Endothelial cell of umbilical vein (primary cell): ENCODE data around the gene TBC1D5. TPM values are rescaled to one million over a fixed set of nuclear protein-coding genes. Genes with fewer than 3 reads are reported as not detected.

ENCODE experiments used
- BruUV-seq: library from RNA; stranded (reverse); fragments of 400-500 nt; replicated peaks from 2 replicates; lab custom pipeline; 2021; lab: Mats Ljungman, UMichigan
- CTCF ChIA-PET: fragments of 300-600, 350-600 bp; sonication (Branson Sonifier 250); formaldehyde crosslinking; loops from one replicate; lab custom pipeline; 2021; ENCODE audit warnings: antibody characterized with exemption, inconsistent platforms; lab: Charles Lee
- POLR2A ChIA-PET: fragments of 300-600, 350-600 bp; sonication (Branson Sonifier 250); formaldehyde crosslinking; loops from one replicate; lab custom pipeline; 2021; ENCODE audit warnings: antibody characterized with exemption, inconsistent platforms; lab: Charles Lee
- DNase-seq: peaks from one replicate; pipeline ENCODE4 v3.0.0-alpha.2; 2011; ENCODE audit warnings: low read depth, low spot score
- FAIRE-seq: peaks from 2 replicates; lab custom pipeline; 2011; peaks lifted over from hg19 to GRCh38; lab: Jason Lieb, UNC
- H2AFZ ChIP-seq: 2 replicates; pipeline ENCODE4 v1.6.0; 2012; ENCODE audit warnings: low read depth, low read length, control low read depth, inconsistent platforms
- H3K27ac ChIP-seq: 2 replicates; pipeline ENCODE4 v1.5.1; 2011; ENCODE audit warnings: low read depth, mild to moderate bottlenecking, control low read depth, low read length, moderate library complexity; ENCODE audit not compliant: insufficient read depth
- H3K27me3 ChIP-seq, 2 experiments: 2 replicates each; pipeline versions ENCODE4 v1.6.0 to v1.6.1; 2011; ENCODE audit warnings: low read length in 2 of 2, mixed read lengths in 1 of 2; ENCODE audit not compliant: control insufficient read depth in 2 of 2, insufficient read depth in 2 of 2
- H3K36me3 ChIP-seq, 2 experiments: 2 replicates in 1 of 2; 3 replicates in 1 of 2; pipeline ENCODE4 v1.5.1; 2011; ENCODE audit warnings: low read length in 2 of 2, mild to moderate bottlenecking in 1 of 2, moderate library complexity in 1 of 2; ENCODE audit not compliant: control insufficient read depth in 2 of 2, insufficient read depth in 2 of 2; ENCODE audit errors: extremely low read depth in 1 of 2
- H3K4me1 ChIP-seq: 3 replicates; pipeline ENCODE4 v1.5.1; 2011; ENCODE audit warnings: mild to moderate bottlenecking, low read length; ENCODE audit not compliant: control insufficient read depth, insufficient read depth; ENCODE audit errors: extremely low read depth
- H3K4me2 ChIP-seq: 2 replicates; pipeline ENCODE4 v1.6.1; 2011; ENCODE audit warnings: low read length, control low read depth, mixed read lengths; ENCODE audit not compliant: insufficient read depth
- H3K4me3 ChIP-seq, 3 experiments: fragments of 200-600 bp in 1 of 3; sonication (generic), shearing (Covaris generic) in 1 of 3; replicated peaks in 1 of 3; 2 replicates each; pipeline ENCODE4 v1.5.1; 2011 to 2016; ENCODE audit warnings: control low read depth in 3 of 3, low read length in 3 of 3, mild to moderate bottlenecking in 2 of 3, inconsistent platforms in 1 of 3, low read depth in 1 of 3, moderate library complexity in 1 of 3; ENCODE audit not compliant: insufficient read depth in 1 of 3
- H3K79me2 ChIP-seq: 2 replicates; pipeline ENCODE4 v1.6.0; 2012; ENCODE audit warnings: low read length, inconsistent platforms; ENCODE audit not compliant: control insufficient read depth, insufficient read depth
- H3K9ac ChIP-seq: replicated peaks from 2 replicates; pipeline ENCODE3; 2011; ENCODE audit warnings: low read length, control low read depth; ENCODE audit not compliant: insufficient read depth; ENCODE audit errors: extremely low read depth
- H3K9me1 ChIP-seq: replicated peaks from 3 replicates; pipeline ENCODE4 v1.6.0; 2011; ENCODE audit warnings: mild to moderate bottlenecking, low read length; ENCODE audit not compliant: control insufficient read depth, insufficient read depth; ENCODE audit errors: extremely low read depth
- H3K9me3 ChIP-seq: replicated peaks from 2 replicates; pipeline ENCODE4 v1.5.1; 2012; ENCODE audit warnings: low read length, inconsistent platforms; ENCODE audit not compliant: control insufficient read depth, insufficient read depth
- H4K20me1 ChIP-seq: replicated peaks from 2 replicates; pipeline ENCODE3; 2011; ENCODE audit warnings: mild to moderate bottlenecking, low read length; ENCODE audit not compliant: control insufficient read depth, insufficient read depth; ENCODE audit errors: extremely low read depth
- EZH2 ChIP-seq: IDR thresholded peaks from 2 replicates; pipeline ENCODE4 v1.6.1; 2012; ENCODE audit warnings: borderline replicate concordance, low read depth, mild to moderate bottlenecking, moderate library complexity, low read length, inconsistent platforms; ENCODE audit not compliant: severe bottlenecking
- FOS ChIP-seq: IDR thresholded peaks from 2 replicates; pipeline ENCODE4 v1.6.1; 2011; ENCODE audit warnings: mild to moderate bottlenecking, low read length, moderate library complexity, borderline replicate concordance; ENCODE audit not compliant: insufficient read depth
- GATA2 ChIP-seq: IDR thresholded peaks from 2 replicates; pipeline ENCODE4 v1.7.0; 2011; ENCODE audit warnings: low read depth, mild to moderate bottlenecking, moderate library complexity, mixed read lengths, low read length; ENCODE audit not compliant: insufficient read length, insufficient read depth
- JUN ChIP-seq: IDR thresholded peaks from 2 replicates; pipeline ENCODE4 v1.6.1; 2011; ENCODE audit warnings: borderline replicate concordance, low read depth; ENCODE audit not compliant: insufficient read length, insufficient read depth
- MYC ChIP-seq: IDR thresholded peaks from one replicate; pipeline ENCODE4 v1.6.1; 2011; ENCODE audit warnings: mild to moderate bottlenecking, low read depth, low read length
- dilution Hi-C: fragments of 300-500 bp; cut with MboI; formaldehyde crosslinking; loops from one replicate; pipeline ENCODE4 v1.15.0; 2019; ENCODE audit warnings: low sequenced_read_pairs; ENCODE audit not compliant: extremely low pct_ligation_motif_present
- intact Hi-C: fragments of 100-400 bp; cut with micrococcal nuclease; formaldehyde crosslinking; loops from one replicate; pipeline ENCODE4 v1.10.0; 2022
- polyA plus RNA-seq, 4 experiments: library from polyadenylated mRNA; depleted of rRNA in 3 of 4; stranded (reverse) in 3 of 4; unstranded in 1 of 4; fragments of >200 nt; gene quantifications; 2 replicates each; pipeline versions ENCODE4 v1.2.1 to v1.2.3, GENCODE V29; 2011 to 2012; ENCODE audit warnings: missing spikeins in 1 of 4
- total RNA-seq: library from RNA; stranded (reverse); gene quantifications from 2 replicates; pipeline ENCODE4 v1.2.3, GENCODE V29; 2021
- TF ChIP-seq, protein P1 (sequence below), 2 donors: IDR thresholded peaks; 1 replicate in 1 of 2; 2 replicates in 1 of 2; pipeline ENCODE4 v1.5.1; 2011; ENCODE audit warnings: low read length in 2 of 2, mild to moderate bottlenecking in 2 of 2, moderate library complexity in 2 of 2, control low read depth in 1 of 2, inconsistent platforms in 1 of 2, low read depth in 1 of 2; ENCODE audit not compliant: insufficient read depth in 1 of 2; ENCODE audit errors: extremely low read depth in 1 of 2
- TF ChIP-seq, protein P2 (sequence below): IDR thresholded peaks from 2 replicates; pipeline ENCODE4 v1.6.1; 2011; ENCODE audit not compliant: insufficient read depth, insufficient read length

The TBC1D5 gene
- total and polyA plus RNA-seq, 2 donors (not counting 3 experiments of a cell fraction or from before 2014, with no cell fraction given): 17.5 to 44.7 TPM

DNA sequence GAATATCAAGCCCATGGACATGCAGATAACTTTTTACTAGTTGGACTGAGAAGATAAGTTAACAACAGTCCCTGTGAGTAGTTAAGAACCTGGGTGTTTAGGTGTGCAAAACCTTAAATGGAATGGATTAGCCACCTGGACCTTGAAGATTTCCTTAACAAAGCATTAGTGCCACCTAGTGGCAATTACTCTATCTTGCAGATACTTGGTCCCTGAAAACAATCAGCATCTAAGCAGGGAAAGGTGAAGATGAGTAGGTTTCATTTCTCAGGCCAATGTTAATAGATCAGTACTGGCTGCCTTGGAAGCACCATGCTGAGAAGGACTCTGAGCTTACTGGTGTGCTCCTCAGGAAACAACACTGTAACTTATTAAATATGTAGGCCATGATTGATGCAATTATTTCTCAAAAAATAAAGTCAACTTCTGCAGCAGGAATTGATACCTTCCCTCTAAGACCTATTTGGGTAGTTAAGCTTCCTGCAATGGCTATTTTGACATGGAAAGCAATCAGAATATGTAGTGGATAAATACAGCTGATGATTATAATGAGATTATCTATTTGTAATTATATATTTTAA is 329.4 kb downstream of the TBC1D5 start:
- dilution Hi-C loops: no loop called here
- no peak overlapping the region for H3K4me3 ChIP-seq
- no peak overlapping the region for H3K9ac ChIP-seq
- intact Hi-C loops: loop anchor here (1.0 to 2.0 kb wide), 4 partner anchors 106 to 812 kb away; no protein-coding TSS in a partner anchor
- FAIRE-seq (peak; percentile 55), DNase-seq (peak; percentile 63)
- TF ChIP-seq MYC: no peak
- TF ChIP-seq, protein P1, sequence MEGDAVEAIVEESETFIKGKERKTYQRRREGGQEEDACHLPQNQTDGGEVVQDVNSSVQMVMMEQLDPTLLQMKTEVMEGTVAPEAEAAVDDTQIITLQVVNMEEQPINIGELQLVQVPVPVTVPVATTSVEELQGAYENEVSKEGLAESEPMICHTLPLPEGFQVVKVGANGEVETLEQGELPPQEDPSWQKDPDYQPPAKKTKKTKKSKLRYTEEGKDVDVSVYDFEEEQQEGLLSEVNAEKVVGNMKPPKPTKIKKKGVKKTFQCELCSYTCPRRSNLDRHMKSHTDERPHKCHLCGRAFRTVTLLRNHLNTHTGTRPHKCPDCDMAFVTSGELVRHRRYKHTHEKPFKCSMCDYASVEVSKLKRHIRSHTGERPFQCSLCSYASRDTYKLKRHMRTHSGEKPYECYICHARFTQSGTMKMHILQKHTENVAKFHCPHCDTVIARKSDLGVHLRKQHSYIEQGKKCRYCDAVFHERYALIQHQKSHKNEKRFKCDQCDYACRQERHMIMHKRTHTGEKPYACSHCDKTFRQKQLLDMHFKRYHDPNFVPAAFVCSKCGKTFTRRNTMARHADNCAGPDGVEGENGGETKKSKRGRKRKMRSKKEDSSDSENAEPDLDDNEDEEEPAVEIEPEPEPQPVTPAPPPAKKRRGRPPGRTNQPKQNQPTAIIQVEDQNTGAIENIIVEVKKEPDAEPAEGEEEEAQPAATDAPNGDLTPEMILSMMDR (IDR thresholded peaks at IDR 0.05; ENCODE audit: extremely low read depth in 1 of 2, insufficient read depth in 1 of 2, low read depth in 1 of 2, low read length in 2 of 2): peak; percentile 56 to 63
- H3K4me2 ChIP-seq: no peak overlapping the region
- H4K20me1 ChIP-seq: no peaks in the 10 kb centered on the region
- CTCF ChIA-PET: interaction anchor here (1.0 to 2.6 kb wide), 15 partner anchors 8 to 812 kb away, joined by 3 to 29 read pairs (median 5); no protein-coding TSS in a partner anchor
- no peaks in the 10 kb centered on the region for H3K79me2 ChIP-seq
- no peaks in the 10 kb centered on the region for H3K9me1 ChIP-seq
- H3K36me3 ChIP-seq: no peaks in the 10 kb centered on the region
- no peak overlapping the region for H2AFZ ChIP-seq
- H3K4me1 ChIP-seq: no peaks in the 10 kb centered on the region
- no peaks in the 10 kb centered on the region for H3K27me3 ChIP-seq
- H3K9me3 ChIP-seq: no peaks in the 10 kb centered on the region
- POLR2A ChIA-PET: no interaction called here
- no peak overlapping the region for H3K27ac ChIP-seq
- BruUV-seq: no TSS peak

DNA sequence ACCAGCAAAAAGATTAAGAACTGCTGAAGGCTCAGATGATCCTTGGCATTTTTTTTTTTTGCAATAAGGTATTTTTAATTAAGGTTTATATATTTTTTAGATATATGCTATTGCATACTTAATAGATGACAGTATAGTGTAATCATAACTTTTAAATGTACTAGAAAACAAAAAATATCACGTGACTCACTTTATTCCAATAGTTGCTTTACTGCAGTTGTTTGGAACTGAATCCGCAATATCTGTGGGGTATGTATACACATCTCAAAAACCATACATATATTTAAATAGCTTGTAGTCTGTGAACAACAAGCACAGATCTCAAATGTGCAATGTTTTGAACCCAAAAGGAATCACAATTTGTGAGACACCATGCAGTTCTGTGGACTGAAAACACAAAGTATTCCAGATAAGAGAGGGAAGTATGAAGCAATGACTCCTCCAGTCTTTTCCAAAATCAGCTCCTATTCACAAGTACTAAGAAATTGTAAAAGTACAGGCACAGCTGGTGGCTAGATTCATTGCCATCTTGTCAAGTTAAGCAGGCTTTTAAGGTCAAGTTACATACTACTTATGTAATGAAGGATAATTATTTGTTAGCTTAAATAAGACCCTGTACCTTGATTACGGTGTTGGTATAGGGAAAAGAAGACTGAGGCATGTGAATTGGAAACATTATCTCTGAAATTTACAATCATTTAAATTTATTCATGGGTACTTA is 331.1 kb downstream of the TBC1D5 start:
- POLR2A ChIA-PET: no interaction called here
- Histone ChIP-seq H3K4me3 (no peak overlapping the region), H3K36me3 (no peaks in the 10 kb centered on the region), H3K9me3 (no peaks in the 10 kb centered on the region), H4K20me1 (no peaks in the 10 kb centered on the region), H3K4me1 (no peaks in the 10 kb centered on the region), H3K79me2 (no peaks in the 10 kb centered on the region), H2AFZ (no peak overlapping the region), H3K9ac (no peak overlapping the region), H3K27ac (no peak overlapping the region), H3K4me2 (no peak overlapping the region), H3K27me3 (no peaks in the 10 kb centered on the region), H3K9me1 (no peaks in the 10 kb centered on the region)
- intact Hi-C loops (no loop called here), dilution Hi-C loops (no loop called here)
- FAIRE-seq (no peak), DNase-seq (no peak)
- CTCF ChIA-PET: interaction anchor here (0.9 to 1.5 kb wide), 3 partner anchors 17 to 154 kb away, joined by 3 read pairs; no protein-coding TSS in a partner anchor
- TF ChIP-seq, protein P2, sequence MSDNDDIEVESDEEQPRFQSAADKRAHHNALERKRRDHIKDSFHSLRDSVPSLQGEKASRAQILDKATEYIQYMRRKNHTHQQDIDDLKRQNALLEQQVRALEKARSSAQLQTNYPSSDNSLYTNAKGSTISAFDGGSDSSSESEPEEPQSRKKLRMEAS: no peak
- no peak for TF ChIP-seq GATA2
- TF ChIP-seq JUN: no peak
- no peak for TF ChIP-seq EZH2
- TF ChIP-seq FOS: no peak
- TF ChIP-seq, protein P1 (IDR thresholded peaks at IDR 0.05; ENCODE audit: extremely low read depth in 1 of 2, insufficient read depth in 1 of 2, low read depth in 1 of 2, low read length in 2 of 2): no peak
- BruUV-seq: no TSS peak
